Epithelial cell of proximal tubule (primary cell): Measurements from ENCODE around the gene HERC2. TPM values are rescaled to one million over a fixed set of nuclear protein-coding genes. Genes with fewer than 3 reads are reported as not detected.
A peak's percentile ranks its signal among the peaks of the same experiment; 100 is the strongest.
"Not testable (repeated sequence)": the region's sequence is repeated elsewhere in the genome, so short reads cannot be mapped to it uniquely, and the experiment has no call there.

Experiments used
- DNase-seq: peaks from one replicate; pipeline ENCODE4 v3.0.0-alpha.2; 2011; ENCODE audit warnings: low read depth
- H3K4me3 ChIP-seq: 2 replicates; pipeline ENCODE4 v1.5.1; 2011; ENCODE audit warnings: low read depth, mild to moderate bottlenecking, low read length
- total RNA-seq: library from RNA; depleted of rRNA; stranded (reverse); fragments of >200 nt; gene quantifications from 2 replicates; pipeline ENCODE4 v1.2.3, GENCODE V29; 2015
- TF ChIP-seq, protein P1 (sequence below): conservative IDR thresholded peaks from 2 replicates; pipeline ENCODE4 v1.5.1; 2012; ENCODE audit warnings: low read depth, mild to moderate bottlenecking, low read length

The HERC2 gene
- total RNA-seq, 1 donor from 2014 or later, result 42.7 TPM

DNA sequence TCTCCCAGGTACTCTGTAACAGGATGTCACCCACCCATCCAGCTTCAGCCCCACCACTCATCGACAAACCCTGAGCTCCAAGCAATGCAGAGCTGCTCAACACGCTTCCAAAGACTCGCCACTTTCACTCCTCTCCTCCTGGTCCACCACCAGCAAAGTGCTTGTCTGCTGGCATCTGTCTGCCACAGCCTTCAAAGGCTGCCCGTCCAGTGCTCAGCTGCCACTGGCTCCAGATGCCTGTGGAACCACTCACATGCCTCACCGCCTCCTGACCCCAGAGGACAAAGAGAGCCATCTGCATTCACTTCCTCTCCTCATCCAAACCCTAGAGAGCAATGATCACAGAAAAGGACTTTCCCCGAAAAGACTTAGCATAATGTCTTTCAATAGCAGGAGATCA is 113.4 kb downstream of the HERC2 start:
- TF ChIP-seq, protein P1, sequence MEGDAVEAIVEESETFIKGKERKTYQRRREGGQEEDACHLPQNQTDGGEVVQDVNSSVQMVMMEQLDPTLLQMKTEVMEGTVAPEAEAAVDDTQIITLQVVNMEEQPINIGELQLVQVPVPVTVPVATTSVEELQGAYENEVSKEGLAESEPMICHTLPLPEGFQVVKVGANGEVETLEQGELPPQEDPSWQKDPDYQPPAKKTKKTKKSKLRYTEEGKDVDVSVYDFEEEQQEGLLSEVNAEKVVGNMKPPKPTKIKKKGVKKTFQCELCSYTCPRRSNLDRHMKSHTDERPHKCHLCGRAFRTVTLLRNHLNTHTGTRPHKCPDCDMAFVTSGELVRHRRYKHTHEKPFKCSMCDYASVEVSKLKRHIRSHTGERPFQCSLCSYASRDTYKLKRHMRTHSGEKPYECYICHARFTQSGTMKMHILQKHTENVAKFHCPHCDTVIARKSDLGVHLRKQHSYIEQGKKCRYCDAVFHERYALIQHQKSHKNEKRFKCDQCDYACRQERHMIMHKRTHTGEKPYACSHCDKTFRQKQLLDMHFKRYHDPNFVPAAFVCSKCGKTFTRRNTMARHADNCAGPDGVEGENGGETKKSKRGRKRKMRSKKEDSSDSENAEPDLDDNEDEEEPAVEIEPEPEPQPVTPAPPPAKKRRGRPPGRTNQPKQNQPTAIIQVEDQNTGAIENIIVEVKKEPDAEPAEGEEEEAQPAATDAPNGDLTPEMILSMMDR, result no peak
- H3K4me3 ChIP-seq, result no peak overlapping the region
- no peak for DNase-seq

DNA sequence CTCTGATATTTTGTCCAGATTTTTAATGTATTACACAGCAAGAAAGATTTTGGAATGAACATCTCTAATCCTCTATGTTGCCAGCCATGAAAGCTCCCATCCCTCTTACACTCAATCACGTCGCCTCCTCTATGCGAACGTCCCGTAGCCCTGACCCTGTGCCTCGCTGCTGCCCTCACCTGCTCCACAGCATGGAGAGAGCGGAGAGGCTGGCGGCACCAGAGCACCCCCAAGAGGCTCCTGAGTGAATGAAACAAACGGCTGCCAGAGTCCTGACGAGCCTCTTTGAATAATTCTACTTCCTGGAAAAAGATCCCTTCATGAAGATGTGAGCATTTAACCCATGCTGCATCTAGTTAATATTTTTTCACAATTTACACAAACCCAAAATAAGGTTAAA is 116.3 kb downstream of the HERC2 start:
- H3K4me3 ChIP-seq, DNase-seq: not testable (repeated sequence)

DNA sequence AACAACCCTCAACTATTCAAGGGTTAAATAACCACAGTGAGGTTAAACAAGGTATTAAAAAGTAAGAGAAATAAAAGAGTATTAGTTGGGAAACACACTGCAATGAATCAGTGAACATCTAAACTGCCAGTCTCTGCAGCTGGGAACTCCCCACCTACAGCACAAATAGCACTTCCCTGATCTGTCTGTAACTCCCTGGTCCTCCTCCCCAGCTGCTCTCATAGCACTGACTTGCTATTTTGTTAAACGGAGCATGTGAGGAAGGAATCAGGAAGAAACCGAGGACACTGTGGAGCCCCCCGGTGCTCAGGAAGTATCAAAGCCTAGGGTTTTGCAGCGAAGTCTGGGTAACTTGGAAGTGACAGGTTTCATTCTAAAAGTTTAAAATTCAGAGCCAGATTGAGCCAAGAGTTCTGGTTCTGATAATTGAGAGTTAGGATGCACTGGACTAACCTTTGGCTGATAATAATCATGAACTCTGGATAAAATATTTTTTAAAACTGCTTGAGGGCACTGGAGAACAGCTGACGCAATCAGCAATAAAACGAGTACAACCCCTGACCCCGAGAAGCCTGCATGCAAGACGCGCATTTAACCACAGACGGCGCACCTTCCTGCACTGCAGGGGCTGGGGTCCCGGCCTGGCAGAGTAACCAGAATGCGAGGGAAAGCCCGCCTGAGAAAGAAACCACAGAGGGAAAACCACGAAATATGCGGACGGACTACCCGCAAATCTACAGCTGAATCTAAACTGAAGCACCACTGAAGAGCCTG is 118.7 kb downstream of the HERC2 start:
- not testable (repeated sequence) for DNase-seq, H3K4me3 ChIP-seq

DNA sequence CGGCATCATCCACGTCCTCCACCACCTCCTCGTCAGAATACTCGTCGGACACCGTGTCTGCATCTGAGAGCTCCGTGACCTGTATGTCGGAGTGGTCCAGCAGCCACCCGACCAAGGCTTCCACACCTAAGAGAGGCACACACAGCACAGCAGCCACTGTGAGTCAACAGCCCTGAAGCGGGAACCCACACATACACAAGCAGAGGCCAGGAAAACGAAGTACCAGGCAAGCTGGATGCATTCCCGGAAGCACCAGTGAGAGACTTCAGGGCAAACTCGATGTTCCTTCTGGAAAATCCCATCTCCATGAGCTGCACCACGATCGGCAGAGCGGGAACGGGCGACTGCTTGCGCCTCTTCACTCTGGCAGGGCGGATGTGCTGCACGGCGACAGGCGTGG is 119.9 kb downstream of the HERC2 start:
- DNase-seq, H3K4me3 ChIP-seq: not testable (repeated sequence)

DNA sequence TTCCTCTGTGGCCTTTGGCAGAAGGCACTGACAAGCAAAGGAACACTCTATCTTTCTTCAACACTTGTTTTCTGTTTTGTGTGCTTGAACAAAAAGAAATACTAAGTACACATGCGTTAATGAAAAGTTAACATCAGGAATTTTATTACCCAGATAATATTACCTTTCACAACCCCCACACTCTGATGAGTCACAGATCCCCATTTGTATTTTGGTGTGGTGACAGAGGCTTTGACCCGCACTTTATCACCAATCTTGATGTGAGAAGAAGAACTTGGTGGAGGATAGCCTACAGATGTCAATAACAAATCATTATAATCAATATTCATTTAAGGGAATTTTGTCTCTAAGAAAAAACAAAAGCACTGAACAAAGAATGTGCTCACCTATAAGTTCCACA is 123.8 kb downstream of the HERC2 start:
- not testable (repeated sequence) for DNase-seq, H3K4me3 ChIP-seq

DNA sequence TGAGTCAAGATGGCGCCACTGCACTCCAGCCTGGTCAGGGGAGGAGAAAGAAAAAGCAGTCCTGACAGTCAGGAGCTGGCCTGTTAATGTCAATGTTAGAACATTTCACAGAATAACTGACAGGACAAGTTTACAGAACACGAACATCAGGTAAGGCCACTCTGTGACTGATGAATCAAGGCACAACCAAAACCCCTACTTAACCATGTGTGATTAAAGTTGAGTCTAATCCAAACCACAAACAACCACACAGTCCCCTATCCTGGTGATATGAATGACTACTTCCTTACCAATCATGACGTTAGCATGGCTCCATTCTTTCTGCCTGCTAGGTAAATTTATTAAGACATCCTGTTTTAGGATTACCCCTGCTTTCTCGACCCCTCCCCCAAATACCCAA is 124.3 kb downstream of the HERC2 start:
- not testable (repeated sequence) for DNase-seq

DNA sequence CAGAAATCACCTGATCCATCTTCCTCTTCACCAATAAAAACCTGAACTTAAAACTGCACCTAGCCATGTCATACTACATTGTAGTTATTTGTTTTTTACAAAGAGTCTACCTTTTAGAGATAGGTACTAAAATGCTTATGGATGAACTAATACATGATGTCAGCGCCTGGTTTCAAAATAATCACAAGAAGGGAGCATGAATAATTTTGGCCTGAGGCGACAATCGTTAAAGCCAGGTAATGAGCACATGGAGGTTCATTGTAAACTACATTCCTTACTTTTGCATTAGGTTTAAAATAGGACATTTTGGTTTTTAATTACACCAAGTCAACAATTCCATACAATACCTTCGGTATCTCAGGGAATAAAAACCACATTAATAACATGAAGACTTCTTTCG is 125.4 kb downstream of the HERC2 start:
- not testable (repeated sequence) for H3K4me3 ChIP-seq, DNase-seq

More for the DNA sequence above, 124.3 kb downstream of the HERC2 start:
- H3K4me3 ChIP-seq, result not testable (repeated sequence)

DNA sequence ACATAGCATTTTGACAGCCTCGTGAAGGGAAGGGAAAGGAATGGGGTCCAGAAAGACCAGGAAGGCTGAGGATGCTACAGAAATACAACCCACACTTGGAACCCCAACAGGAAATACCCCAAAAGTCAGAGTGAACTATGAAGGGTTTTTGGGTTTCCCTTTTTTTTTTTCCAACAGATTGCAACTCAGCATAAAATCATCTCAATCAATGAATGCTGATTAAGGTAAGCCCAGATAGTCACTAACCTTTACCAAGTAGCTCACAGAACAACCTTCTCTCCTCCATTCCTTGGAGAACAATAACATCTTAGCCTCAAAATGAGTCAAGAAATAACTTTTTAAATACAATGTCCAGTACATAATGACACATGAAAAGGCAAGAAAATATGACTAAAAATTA is 129.2 kb downstream of the HERC2 start:
- no peak for DNase-seq
- TF ChIP-seq, protein P1, result no peak
- no peak overlapping the region for H3K4me3 ChIP-seq

DNA sequence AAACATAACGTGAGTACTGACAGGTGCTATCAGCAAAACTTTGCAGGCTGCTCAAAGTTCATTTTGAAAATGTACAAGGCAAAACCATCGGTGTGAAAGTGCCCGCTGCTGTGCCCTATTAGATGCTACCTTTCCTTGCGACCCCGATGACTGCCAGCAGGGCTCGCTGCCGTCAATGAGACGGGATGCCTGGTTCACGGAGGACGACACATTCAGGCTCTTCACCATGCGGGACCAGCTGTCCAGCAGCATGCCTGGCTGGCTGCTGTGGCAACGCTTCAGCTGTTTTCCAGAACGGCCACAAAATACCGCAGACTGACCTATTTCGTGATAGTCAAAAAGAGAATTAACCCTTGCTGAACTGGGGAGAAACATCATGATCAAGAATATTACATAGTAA is 130.1 kb downstream of the HERC2 start:
- TF ChIP-seq, protein P1, result peak; percentile 62
- no peak overlapping the region for H3K4me3 ChIP-seq
- peak; percentile 49 for DNase-seq

DNA sequence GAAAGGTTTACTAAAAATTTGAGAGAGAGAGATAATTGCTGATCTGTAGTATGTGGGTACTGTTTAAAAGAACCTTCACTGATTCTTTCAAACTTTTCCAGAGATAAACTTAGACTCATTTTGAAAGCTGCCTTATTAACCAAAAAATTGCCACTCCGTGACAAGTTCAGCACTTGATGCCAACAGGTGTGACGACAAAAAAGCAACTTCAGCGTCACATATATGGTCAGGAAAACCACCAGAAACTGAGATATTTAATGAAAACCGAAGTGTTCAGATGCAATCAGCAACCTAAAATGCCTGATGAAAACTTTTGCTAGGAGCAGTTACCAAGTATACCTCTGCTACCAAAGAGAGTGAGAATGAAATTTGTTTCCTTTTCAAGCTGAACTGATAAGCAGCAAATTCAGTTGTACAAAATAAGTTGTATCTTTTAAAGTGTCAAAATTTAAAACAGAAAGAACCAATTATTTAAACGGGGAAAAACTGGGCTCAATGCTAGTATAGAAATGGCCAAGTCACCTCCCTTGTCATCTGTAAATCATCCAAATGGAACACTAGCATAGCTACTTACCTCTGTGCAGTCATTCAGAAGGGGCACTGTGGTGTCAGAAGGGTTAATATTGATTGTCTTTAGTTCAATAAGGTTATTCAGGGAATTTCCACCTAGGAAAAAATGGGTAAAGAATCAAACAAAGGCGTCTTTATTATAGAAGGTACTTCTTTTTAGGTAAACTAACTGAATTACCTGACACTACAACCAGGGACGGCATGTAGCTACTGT is 131.4 kb downstream of the HERC2 start:
- TF ChIP-seq, protein P1, result no peak
- no peak overlapping the region for H3K4me3 ChIP-seq
- DNase-seq, result no peak
